ENCODE measurements around the gene RNF208.

The RNF208 gene

GRCh38 chr9:137172901-137173795 lies 48.9 kb downstream of the RNF208 start:
- DNase-seq: peak; percentile 82

GRCh38 chr9:137171149-137171900 lies 50.7 kb downstream of the RNF208 start:
- DNase-seq: no peak

GRCh38 chr9:137170486-137171148 lies 51.4 kb downstream of the RNF208 start:
- no peak for DNase-seq

Data from DMS53 (cell line).